Keratinocyte (primary cell): ENCODE results near the gene TMX3. TPM values are rescaled to one million over a fixed set of nuclear protein-coding genes. Genes with fewer than 3 reads are reported as not detected.

Experiments
- DNase-seq: peaks from one replicate; pipeline ENCODE4 v3.0.0-alpha.2; 2011; ENCODE audit warnings: low read depth, missing footprints, low spot score
- FAIRE-seq: peaks from 2 replicates; lab custom pipeline; 2011; peaks lifted over from hg19 to GRCh38; lab: Jason Lieb, UNC
- H2AFZ ChIP-seq: 2 replicates; pipeline ENCODE4 v1.6.0; 2012; ENCODE audit warnings: low read length, control low read depth, inconsistent platforms; ENCODE audit not compliant: control insufficient read depth
- H3K27ac ChIP-seq: 2 replicates; pipeline ENCODE4 v1.5.1; 2011; ENCODE audit warnings: low read length; ENCODE audit not compliant: control insufficient read depth, insufficient read depth
- H3K27me3 ChIP-seq: 3 replicates; pipeline ENCODE4 v1.6.0; 2011; ENCODE audit warnings: low read length; ENCODE audit not compliant: control insufficient read depth, insufficient read depth; ENCODE audit errors: extremely low read depth
- H3K36me3 ChIP-seq, 2 experiments: 2 replicates in 1 of 2; 3 replicates in 1 of 2; pipeline ENCODE4 v1.5.1; 2011; ENCODE audit warnings: low read length in 2 of 2, mild to moderate bottlenecking in 1 of 2; ENCODE audit not compliant: control insufficient read depth in 2 of 2, insufficient read depth in 2 of 2; ENCODE audit errors: extremely low read depth in 1 of 2
- H3K4me1 ChIP-seq: 3 replicates; pipeline ENCODE4 v1.5.1; 2011; ENCODE audit warnings: low read length; ENCODE audit not compliant: control insufficient read depth, insufficient read depth; ENCODE audit errors: extremely low read depth
- H3K4me2 ChIP-seq: 3 replicates; pipeline ENCODE4 v1.6.0; 2011; ENCODE audit warnings: low read depth, low read length; ENCODE audit not compliant: control insufficient read depth, insufficient read depth; ENCODE audit errors: extremely low read depth
- H3K4me3 ChIP-seq, 3 experiments: fragments of 200-600 bp in 1 of 3; sonication (generic) in 1 of 3; 2 replicates in 2 of 3; 3 replicates in 1 of 3; pipeline ENCODE4 v1.5.1; 2011 to 2016; ENCODE audit warnings: low read length in 3 of 3, mild to moderate bottlenecking in 3 of 3, control low read depth in 2 of 3, inconsistent platforms in 1 of 3, low read depth in 1 of 3, mixed read lengths in 1 of 3, mixed run types in 1 of 3, moderate library complexity in 1 of 3; ENCODE audit not compliant: control insufficient read depth in 2 of 3, insufficient read depth in 2 of 3; ENCODE audit errors: extremely low read depth in 1 of 3
- H3K79me2 ChIP-seq: 2 replicates; pipeline ENCODE4 v1.6.0; 2012; ENCODE audit warnings: low read length; ENCODE audit not compliant: control insufficient read depth, insufficient read depth
- H3K9ac ChIP-seq: 3 replicates; pipeline ENCODE4 v1.6.0; 2011; ENCODE audit warnings: low read length; ENCODE audit not compliant: control insufficient read depth, insufficient read depth; ENCODE audit errors: extremely low read depth
- H3K9me1 ChIP-seq: 3 replicates; pipeline ENCODE4 v1.6.0; 2011; ENCODE audit warnings: low read length; ENCODE audit not compliant: control insufficient read depth, insufficient read depth; ENCODE audit errors: extremely low read depth
- H3K9me3 ChIP-seq: 2 replicates; pipeline ENCODE4 v1.5.1; 2012; ENCODE audit warnings: low read depth, low read length; ENCODE audit not compliant: control insufficient read depth
- H4K20me1 ChIP-seq: 3 replicates; pipeline ENCODE4 v1.6.0; 2011; ENCODE audit warnings: low read length; ENCODE audit not compliant: control insufficient read depth, insufficient read depth; ENCODE audit errors: extremely low read depth
- EZH2 ChIP-seq: IDR thresholded peaks from one replicate; pipeline ENCODE4 v1.6.1; 2012; ENCODE audit warnings: inconsistent platforms, mild to moderate bottlenecking, low read length, moderate library complexity
- dilution Hi-C: fragments of 300-500 bp; cut with MboI; formaldehyde crosslinking; loops from one replicate; pipeline ENCODE4 v1.7.0; 2020; ENCODE audit warnings: low sequenced_read_pairs; ENCODE audit not compliant: extremely low pct_ligation_motif_present
- polyA plus RNA-seq, 5 experiments: library from polyadenylated mRNA; depleted of rRNA in 3 of 5; stranded (reverse) in 3 of 5; stranded (forward) in 1 of 5; unstranded in 1 of 5; fragments of >200 nt; gene quantifications; 1 replicate in 1 of 5; 2 replicates in 3 of 5; 3 replicates in 1 of 5; pipeline versions ENCODE4 v1.2.1 to v1.2.3, GENCODE V29; 2011 to 2012; ENCODE audit warnings: missing spikeins in 2 of 5, low read depth in 1 of 5, low replicate concordance in 1 of 5
- TF ChIP-seq, protein P1 (sequence below), 3 experiments: IDR thresholded peaks in 1 of 3; conservative IDR thresholded peaks in 1 of 3; optimal IDR thresholded peaks in 1 of 3; 2 replicates in 2 of 3; 3 replicates in 1 of 3; pipeline versions ENCODE3 to v1.5.1; 2011; ENCODE audit warnings: low read length in 3 of 3, mild to moderate bottlenecking in 3 of 3, moderate library complexity in 2 of 3, control low read depth in 1 of 3, inconsistent platforms in 1 of 3; ENCODE audit not compliant: insufficient read depth in 2 of 3; ENCODE audit errors: extremely low read depth in 1 of 3

The TMX3 gene
- polyA plus RNA-seq, 1 donor (not counting 4 experiments of a cell fraction or from before 2014, with no cell fraction given) = 55.5 TPM

DNA sequence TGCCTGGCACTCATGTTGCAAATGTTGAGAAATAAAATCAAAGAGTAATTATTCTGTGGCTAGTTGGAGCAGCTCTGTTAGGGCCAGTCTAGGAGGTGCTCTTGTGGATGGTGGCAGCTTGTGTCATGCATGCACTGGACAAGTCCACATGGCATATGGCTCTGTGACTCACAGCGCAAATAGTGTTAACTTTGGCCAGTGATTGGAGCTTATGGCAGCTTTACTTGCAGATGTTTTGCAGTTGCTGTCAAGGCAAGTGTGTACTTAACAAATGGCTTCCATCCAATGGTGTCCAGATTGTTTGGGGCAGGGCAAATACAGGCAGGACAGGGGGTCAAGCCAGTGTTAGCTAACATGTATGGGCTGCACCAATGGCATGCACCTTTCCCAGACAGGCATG is 26.1 kb upstream of the TMX3 start:
- no peak overlapping the region for H3K4me3 ChIP-seq
- dilution Hi-C loops = no loop called here

DNA sequence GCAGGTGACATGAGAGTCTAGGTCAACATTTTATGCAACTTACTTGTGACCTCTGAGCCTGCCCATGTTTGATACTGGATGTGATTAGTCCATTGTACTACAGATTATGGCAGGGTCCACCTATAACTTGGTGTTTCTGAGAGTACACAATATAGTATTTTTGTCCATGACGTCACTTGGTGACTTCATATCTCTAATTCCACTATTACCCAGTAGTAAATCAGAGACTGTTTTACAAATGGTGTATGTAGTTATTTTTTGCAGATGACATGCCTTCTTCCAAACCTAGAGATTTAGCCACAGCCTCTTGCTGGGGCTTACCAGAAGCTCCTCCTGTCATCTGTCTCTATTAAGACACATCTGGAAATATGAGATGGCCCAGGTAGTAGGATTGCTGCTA is 24.6 kb upstream of the TMX3 start:
- Histone ChIP-seq H3K27me3 (no peaks in the 10 kb centered on the region), H3K79me2 (no peaks in the 10 kb centered on the region), H3K4me2 (no peak overlapping the region), H2AFZ (no peak overlapping the region), H3K27ac (no peak overlapping the region), H3K9me3 (no peaks in the 10 kb centered on the region), H3K4me1 (no peaks in the 10 kb centered on the region), H3K9ac (no peak overlapping the region), H3K4me3 (no peak overlapping the region), H3K9me1 (no peaks in the 10 kb centered on the region), H4K20me1 (no peaks in the 10 kb centered on the region), H3K36me3 (no peaks in the 10 kb centered on the region)
- FAIRE-seq (no peak), DNase-seq (no peak)
- dilution Hi-C loops = no loop called here
- TF ChIP-seq EZH2 = no peak
- TF ChIP-seq, protein P1, sequence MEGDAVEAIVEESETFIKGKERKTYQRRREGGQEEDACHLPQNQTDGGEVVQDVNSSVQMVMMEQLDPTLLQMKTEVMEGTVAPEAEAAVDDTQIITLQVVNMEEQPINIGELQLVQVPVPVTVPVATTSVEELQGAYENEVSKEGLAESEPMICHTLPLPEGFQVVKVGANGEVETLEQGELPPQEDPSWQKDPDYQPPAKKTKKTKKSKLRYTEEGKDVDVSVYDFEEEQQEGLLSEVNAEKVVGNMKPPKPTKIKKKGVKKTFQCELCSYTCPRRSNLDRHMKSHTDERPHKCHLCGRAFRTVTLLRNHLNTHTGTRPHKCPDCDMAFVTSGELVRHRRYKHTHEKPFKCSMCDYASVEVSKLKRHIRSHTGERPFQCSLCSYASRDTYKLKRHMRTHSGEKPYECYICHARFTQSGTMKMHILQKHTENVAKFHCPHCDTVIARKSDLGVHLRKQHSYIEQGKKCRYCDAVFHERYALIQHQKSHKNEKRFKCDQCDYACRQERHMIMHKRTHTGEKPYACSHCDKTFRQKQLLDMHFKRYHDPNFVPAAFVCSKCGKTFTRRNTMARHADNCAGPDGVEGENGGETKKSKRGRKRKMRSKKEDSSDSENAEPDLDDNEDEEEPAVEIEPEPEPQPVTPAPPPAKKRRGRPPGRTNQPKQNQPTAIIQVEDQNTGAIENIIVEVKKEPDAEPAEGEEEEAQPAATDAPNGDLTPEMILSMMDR (optimal IDR thresholded peaks at IDR 0.05 in 1 of 3, IDR thresholded peaks at IDR 0.05 in 1 of 3, conservative IDR thresholded peaks at IDR 0.05 in 1 of 3; ENCODE audit: extremely low read depth in 1 of 3, insufficient read depth in 2 of 3, low read length in 3 of 3) = no peak

More for the DNA sequence above, 26.1 kb upstream of the TMX3 start:
- Histone ChIP-seq H3K4me2 (no peak overlapping the region), H3K36me3 (no peaks in the 10 kb centered on the region), H2AFZ (no peak overlapping the region), H3K9ac (no peak overlapping the region), H3K79me2 (no peaks in the 10 kb centered on the region), H4K20me1 (no peaks in the 10 kb centered on the region), H3K27ac (no peak overlapping the region), H3K4me1 (no peaks in the 10 kb centered on the region), H3K27me3 (no peaks in the 10 kb centered on the region), H3K9me1 (no peaks in the 10 kb centered on the region), H3K9me3 (no peaks in the 10 kb centered on the region)
- FAIRE-seq (no peak), DNase-seq (no peak)
- TF ChIP-seq, protein P1 (optimal IDR thresholded peaks at IDR 0.05 in 1 of 3, IDR thresholded peaks at IDR 0.05 in 1 of 3, conservative IDR thresholded peaks at IDR 0.05 in 1 of 3; ENCODE audit: extremely low read depth in 1 of 3, insufficient read depth in 2 of 3, low read length in 3 of 3) = no peak
- no peak for TF ChIP-seq EZH2
